Epithelial cell of proximal tubule (primary cell): ENCODE data around the gene YY1AP1. TPM values are rescaled to one million over a fixed set of nuclear protein-coding genes. Genes with fewer than 3 reads are reported as not detected.
"Not testable (repeated sequence)": the region's sequence is repeated elsewhere in the genome, so short reads cannot be mapped to it uniquely, and the experiment has no call there.

Source experiments
- DNase-seq: peaks from one replicate; pipeline ENCODE4 v3.0.0-alpha.2; 2011; ENCODE audit warnings: low read depth
- H3K4me3 ChIP-seq: 2 replicates; pipeline ENCODE4 v1.5.1; 2011; ENCODE audit warnings: low read depth, mild to moderate bottlenecking, low read length
- total RNA-seq: library from RNA; depleted of rRNA; stranded (reverse); fragments of >200 nt; gene quantifications from 2 replicates; pipeline ENCODE4 v1.2.3, GENCODE V29; 2015
- TF ChIP-seq, protein P1 (sequence below): conservative IDR thresholded peaks from 2 replicates; pipeline ENCODE4 v1.5.1; 2012; ENCODE audit warnings: low read depth, mild to moderate bottlenecking, low read length

Gene YY1AP1, protein sequence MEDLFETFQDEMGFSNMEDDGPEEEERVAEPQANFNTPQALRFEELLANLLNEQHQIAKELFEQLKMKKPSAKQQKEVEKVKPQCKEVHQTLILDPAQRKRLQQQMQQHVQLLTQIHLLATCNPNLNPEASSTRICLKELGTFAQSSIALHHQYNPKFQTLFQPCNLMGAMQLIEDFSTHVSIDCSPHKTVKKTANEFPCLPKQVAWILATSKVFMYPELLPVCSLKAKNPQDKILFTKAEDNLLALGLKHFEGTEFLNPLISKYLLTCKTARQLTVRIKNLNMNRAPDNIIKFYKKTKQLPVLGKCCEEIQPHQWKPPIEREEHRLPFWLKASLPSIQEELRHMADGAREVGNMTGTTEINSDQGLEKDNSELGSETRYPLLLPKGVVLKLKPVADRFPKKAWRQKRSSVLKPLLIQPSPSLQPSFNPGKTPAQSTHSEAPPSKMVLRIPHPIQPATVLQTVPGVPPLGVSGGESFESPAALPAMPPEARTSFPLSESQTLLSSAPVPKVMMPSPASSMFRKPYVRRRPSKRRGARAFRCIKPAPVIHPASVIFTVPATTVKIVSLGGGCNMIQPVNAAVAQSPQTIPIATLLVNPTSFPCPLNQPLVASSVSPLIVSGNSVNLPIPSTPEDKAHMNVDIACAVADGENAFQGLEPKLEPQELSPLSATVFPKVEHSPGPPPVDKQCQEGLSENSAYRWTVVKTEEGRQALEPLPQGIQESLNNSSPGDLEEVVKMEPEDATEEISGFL
- 29.3 and 30.5 TPM in 2 replicates for total RNA-seq

DNA sequence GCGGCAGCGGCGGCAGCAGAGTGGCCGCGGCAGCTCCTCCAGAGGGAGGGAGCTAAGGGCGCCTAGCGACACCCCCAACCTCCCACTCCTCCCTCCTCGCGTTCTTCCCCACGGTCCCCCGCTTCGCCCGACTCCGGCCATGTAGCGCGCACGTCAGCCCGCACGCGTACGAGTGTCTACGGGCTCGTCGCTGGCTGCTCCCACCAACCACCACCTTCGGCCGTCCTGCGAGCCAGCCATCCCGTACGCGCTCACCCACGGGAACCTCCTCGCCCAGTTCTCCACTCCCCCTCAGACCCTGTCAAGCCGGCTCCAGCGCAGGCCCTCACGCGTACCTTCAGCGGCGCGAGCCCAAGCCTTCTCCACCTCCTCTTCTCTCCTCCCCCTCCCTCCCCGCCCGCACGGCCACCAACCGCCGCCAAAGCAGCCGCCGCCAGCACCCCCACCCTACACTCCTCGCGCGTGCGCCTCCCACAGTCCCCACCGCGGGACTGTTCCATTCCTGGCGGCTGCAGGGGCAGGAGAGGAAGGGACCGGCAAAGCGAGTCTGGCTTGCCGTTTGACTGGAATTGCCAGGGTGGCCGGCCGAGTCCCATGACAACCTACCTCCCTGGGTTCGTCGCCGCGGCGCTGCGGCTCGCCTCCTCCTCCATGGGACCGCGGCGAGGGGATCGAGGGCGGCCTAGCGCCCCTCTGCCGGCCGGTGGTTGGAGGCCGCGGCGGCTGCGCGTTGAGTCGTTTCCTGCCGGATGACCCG, at the start of gene YY1AP1:
YY1AP1 (minus strand) TSS at position 451 of the 757 bp plus-strand sequence. CDS start 8,338 bp downstream, outside the sequence.
- TF ChIP-seq, protein P1, sequence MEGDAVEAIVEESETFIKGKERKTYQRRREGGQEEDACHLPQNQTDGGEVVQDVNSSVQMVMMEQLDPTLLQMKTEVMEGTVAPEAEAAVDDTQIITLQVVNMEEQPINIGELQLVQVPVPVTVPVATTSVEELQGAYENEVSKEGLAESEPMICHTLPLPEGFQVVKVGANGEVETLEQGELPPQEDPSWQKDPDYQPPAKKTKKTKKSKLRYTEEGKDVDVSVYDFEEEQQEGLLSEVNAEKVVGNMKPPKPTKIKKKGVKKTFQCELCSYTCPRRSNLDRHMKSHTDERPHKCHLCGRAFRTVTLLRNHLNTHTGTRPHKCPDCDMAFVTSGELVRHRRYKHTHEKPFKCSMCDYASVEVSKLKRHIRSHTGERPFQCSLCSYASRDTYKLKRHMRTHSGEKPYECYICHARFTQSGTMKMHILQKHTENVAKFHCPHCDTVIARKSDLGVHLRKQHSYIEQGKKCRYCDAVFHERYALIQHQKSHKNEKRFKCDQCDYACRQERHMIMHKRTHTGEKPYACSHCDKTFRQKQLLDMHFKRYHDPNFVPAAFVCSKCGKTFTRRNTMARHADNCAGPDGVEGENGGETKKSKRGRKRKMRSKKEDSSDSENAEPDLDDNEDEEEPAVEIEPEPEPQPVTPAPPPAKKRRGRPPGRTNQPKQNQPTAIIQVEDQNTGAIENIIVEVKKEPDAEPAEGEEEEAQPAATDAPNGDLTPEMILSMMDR = no peak
- peak within 1 kb of the TSS; percentile 95 for H3K4me3 ChIP-seq

DNA sequence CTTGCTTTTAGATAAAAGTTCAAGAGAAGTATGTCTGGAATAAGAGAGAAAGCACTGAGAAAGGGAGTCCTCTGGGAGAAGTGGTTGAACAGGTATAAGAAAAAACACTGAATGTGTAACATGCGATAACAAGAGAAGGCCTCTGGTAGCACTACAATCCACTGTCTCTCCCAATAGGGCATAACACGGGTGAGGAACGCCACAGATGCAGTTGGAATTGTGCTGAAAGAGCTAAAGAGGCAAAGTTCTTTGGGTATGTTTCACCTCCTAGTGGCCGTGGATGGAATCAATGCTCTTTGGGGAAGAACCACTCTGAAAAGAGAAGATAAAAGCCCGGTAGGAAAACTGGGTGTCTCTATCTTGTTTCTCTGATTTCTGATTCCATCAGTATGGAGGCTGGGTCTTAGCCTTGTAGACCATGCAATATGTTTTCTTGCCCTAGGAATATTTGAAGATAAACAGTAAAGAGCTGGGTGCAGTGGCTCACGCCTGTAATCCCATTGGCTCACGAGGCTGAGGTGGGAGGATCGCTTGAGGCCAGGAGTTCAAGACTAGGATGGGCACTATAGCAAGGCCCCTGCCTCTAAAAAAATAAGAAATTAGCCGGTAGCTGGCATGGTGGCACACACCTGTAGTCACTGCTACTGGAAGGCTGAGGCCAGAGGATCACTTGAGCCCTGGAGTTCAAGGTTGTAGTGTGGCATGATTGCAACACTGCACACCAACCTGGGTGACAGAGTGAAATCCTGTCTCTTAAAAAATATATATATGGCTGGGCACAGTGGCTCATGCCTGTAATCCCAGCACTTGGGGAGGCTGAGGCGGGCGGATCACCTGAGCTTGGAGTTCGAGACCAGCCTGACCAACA, 40.7 kb upstream of the YY1AP1 start:
- no peak for DNase-seq
- TF ChIP-seq, protein P1 = peak; percentile 75
- H3K4me3 ChIP-seq = no peak overlapping the region

More for the DNA sequence above, at the start of gene YY1AP1:
- DNase-seq = no peak

DNA sequence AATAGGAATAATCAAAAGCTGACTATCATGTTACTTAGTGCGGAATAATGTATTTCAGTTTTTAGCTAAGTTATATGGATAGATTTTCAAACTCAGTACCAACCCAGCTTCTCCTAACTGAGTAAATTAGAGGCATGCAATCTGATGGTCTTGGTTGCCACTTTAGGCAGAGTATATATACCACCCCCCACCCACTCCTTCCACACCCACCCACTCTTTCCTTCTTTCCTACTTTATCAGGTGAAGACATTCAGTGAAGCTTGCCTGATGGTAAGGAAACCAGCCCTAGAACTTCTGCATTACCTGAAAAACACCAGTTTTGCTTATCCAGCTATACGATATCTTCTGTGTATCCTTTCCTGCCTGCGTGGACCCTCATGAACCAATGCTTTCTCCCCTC, 36.6 kb upstream of the YY1AP1 start:
- H3K4me3 ChIP-seq = no peak overlapping the region
- no peak for DNase-seq
- TF ChIP-seq, protein P1 = no peak

GRCh38 chr1:155719703-155720102, 31.1 kb upstream of the YY1AP1 start:
- TF ChIP-seq, protein P1 = no peak
- no peak overlapping the region for H3K4me3 ChIP-seq

GRCh38 chr1:155718524-155719115, 30.0 kb upstream of the YY1AP1 start:
- DNase-seq, H3K4me3 ChIP-seq: not testable (repeated sequence)

More at GRCh38 chr1:155719703-155720102, 31.1 kb upstream of the YY1AP1 start:
- DNase-seq = no peak

- TF ChIP-seq, protein P1 = no peak
- H3K4me3 ChIP-seq = no peak overlapping the region
- DNase-seq = no peak
These were observed 28.5 kb upstream of the YY1AP1 start for GRCh38 chr1:155717041-155717440.
